Chondrocyte (in vitro differentiated cells): Measurements from ENCODE around the gene NEK5. TPM values are rescaled to one million over a fixed set of nuclear protein-coding genes. Genes with fewer than 3 reads are reported as not detected.

ENCODE experiments used
- DNase-seq: peaks from one replicate; pipeline ENCODE4 v3.0.0; 2021; ENCODE audit warnings: mixed read lengths, low spot score
- H3K27ac Mint-ChIP-seq: one replicate; pipeline ENCODE4 v1.8.0; 2021; ENCODE audit warnings: mild to moderate bottlenecking, moderate library complexity, mixed read lengths; ENCODE audit not compliant: unreplicated experiment
- H3K27me3 Mint-ChIP-seq: 2 replicates; pipeline ENCODE4 v1.8.0; 2021; ENCODE audit warnings: low read depth, mixed read lengths
- H3K36me3 Mint-ChIP-seq: 2 replicates; pipeline ENCODE4 v1.8.0; 2021; ENCODE audit warnings: low read depth, mixed read lengths
- H3K4me1 Mint-ChIP-seq: 2 replicates; pipeline ENCODE4 v1.8.0; 2021; ENCODE audit warnings: low read depth, mild to moderate bottlenecking, mixed read lengths
- H3K4me3 Mint-ChIP-seq: one replicate; pipeline ENCODE4 v1.8.0; 2021; ENCODE audit warnings: mild to moderate bottlenecking, moderate library complexity, mixed read lengths; ENCODE audit not compliant: unreplicated experiment
- H3K9me3 Mint-ChIP-seq: 2 replicates; pipeline ENCODE4 v1.8.0; 2021; ENCODE audit warnings: low read depth, mixed read lengths
- total RNA-seq: library from RNA; stranded (reverse); gene quantifications from 3 replicates; pipeline ENCODE4 v1.2.1, GENCODE V29; 2021
- TF ChIP-seq, protein P1 (sequence below): fragments of 200-600 bp; sonication (generic); IDR thresholded peaks from 2 replicates; pipeline ENCODE4 v1.5.0; 2021; ENCODE audit warnings: antibody characterized with exemption, mild to moderate bottlenecking, moderate library complexity

NEK5 gene
- total RNA-seq, 1 donor from 2014 or later = 0.40 TPM

DNA sequence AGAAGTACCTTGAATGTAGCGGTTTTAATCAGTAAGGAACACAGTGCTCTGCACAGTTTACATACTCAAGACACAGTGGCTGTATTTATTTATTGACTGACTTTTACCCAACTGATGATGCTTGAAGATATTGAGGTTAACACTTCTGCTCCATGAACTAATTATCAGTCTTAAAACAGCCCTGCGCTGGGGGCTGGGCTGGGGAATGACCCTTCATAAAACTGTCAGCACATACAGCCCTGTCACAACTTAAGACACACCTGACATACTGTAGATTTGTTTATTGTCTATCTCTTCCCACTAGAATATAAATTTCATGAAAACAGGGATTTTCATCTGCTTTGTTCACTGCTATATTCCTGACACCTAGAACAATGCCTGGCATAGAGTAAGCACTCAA is 10.8 kb downstream of the NEK5 start:
- TF ChIP-seq, protein P1, sequence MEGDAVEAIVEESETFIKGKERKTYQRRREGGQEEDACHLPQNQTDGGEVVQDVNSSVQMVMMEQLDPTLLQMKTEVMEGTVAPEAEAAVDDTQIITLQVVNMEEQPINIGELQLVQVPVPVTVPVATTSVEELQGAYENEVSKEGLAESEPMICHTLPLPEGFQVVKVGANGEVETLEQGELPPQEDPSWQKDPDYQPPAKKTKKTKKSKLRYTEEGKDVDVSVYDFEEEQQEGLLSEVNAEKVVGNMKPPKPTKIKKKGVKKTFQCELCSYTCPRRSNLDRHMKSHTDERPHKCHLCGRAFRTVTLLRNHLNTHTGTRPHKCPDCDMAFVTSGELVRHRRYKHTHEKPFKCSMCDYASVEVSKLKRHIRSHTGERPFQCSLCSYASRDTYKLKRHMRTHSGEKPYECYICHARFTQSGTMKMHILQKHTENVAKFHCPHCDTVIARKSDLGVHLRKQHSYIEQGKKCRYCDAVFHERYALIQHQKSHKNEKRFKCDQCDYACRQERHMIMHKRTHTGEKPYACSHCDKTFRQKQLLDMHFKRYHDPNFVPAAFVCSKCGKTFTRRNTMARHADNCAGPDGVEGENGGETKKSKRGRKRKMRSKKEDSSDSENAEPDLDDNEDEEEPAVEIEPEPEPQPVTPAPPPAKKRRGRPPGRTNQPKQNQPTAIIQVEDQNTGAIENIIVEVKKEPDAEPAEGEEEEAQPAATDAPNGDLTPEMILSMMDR = no peak
- peaks cover 7% of the 10 kb centered on the region for H3K4me1 Mint-ChIP-seq
- H3K27me3 Mint-ChIP-seq = peaks cover 10% of the 10 kb centered on the region
- H3K4me3 Mint-ChIP-seq = no peak overlapping the region
- no peak for DNase-seq
- no peak overlapping the region for H3K27ac Mint-ChIP-seq
- H3K9me3 Mint-ChIP-seq = no peaks in the 10 kb centered on the region
- no peaks in the 10 kb centered on the region for H3K36me3 Mint-ChIP-seq

GRCh38 chr13:52112591-52112990 is 16.3 kb downstream of the NEK5 start:
- Mint-ChIP-seq H3K9me3 (no peaks in the 10 kb centered on the region), H3K36me3 (no peaks in the 10 kb centered on the region), H3K27me3 (peaks cover 13% of the 10 kb centered on the region), H3K4me3 (no peak overlapping the region), H3K4me1 (no peaks in the 10 kb centered on the region), H3K27ac (no peak overlapping the region)
- TF ChIP-seq, protein P1 = no peak
- no peak for DNase-seq

DNA sequence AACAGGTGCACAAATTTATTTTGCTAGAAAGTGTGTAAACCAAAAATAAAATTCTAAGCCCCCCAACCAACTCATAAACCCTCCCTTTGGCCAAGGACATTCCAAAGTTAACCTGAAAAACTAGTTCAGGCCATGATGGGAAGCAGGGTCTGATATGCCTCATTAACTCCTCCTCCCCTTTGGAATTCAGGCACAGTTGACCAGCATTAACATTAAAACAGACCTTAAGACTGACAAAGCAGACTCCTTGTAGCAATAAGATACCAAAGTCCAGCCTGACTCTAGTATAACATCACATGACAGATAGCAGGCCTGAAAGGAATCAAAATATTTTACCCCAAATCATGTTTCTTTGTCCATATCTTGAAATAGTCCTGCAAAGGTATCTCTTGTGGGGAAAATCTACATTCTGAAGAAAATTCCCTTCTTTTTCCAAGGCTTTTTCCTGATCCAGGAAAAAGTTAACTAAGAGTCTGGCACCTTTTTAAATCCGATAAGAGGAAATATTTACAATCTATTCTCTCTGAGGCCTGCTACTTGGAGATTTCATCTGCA is 19.7 kb downstream of the NEK5 start:
- Mint-ChIP-seq H3K27ac (no peak overlapping the region), H3K4me3 (no peak overlapping the region), H3K27me3 (peaks cover 7% of the 10 kb centered on the region), H3K9me3 (no peaks in the 10 kb centered on the region), H3K4me1 (peaks cover 6% of the 10 kb centered on the region), H3K36me3 (no peaks in the 10 kb centered on the region)
- DNase-seq = no peak
- TF ChIP-seq, protein P1 = no peak

- Mint-ChIP-seq H3K4me3 (no peak overlapping the region), H3K27ac (no peak overlapping the region), H3K4me1 (peaks cover 6% of the 10 kb centered on the region), H3K9me3 (no peaks in the 10 kb centered on the region), H3K36me3 (no peaks in the 10 kb centered on the region), H3K27me3 (no peaks in the 10 kb centered on the region)
- TF ChIP-seq, protein P1 = no peak
- DNase-seq = no peak
Observed at GRCh38 chr13:52105841-52106240, 23.0 kb downstream of the NEK5 start.

DNA sequence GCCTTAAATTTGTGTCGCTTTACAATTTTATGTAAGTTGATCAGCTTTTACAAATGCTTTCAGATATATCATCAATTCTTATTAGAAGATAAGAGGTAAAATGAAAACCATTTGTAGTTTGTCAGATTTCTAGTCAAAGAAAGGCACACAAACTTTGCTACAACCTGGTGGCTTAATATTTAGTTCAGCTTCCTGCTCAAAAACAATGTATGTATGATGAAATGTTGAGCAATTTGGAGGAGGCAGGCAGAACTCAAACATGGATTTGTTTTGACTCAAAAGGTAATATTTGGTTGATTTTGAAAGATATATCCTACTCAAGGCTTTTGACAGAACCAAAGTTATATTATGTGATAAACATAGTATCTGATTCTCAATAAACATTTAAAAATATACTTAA is 24.2 kb downstream of the NEK5 start:
- Mint-ChIP-seq H3K9me3 (no peaks in the 10 kb centered on the region), H3K27ac (no peak overlapping the region), H3K36me3 (no peaks in the 10 kb centered on the region), H3K4me3 (no peak overlapping the region), H3K4me1 (peaks cover 6% of the 10 kb centered on the region), H3K27me3 (no peaks in the 10 kb centered on the region)
- no peak for DNase-seq
- TF ChIP-seq, protein P1 = no peak
